HG03520 (cell line): Measurements from ENCODE around the gene IL1RL2.

Source experiments
- ATAC-seq: cut with Tn5 transposase; IDR thresholded peaks from one replicate; pipeline ENCODE4 v1.9.1; 2021; ENCODE audit warnings: mild to moderate bottlenecking, moderate library complexity; ENCODE audit not compliant: unreplicated experiment

Gene IL1RL2

DNA sequence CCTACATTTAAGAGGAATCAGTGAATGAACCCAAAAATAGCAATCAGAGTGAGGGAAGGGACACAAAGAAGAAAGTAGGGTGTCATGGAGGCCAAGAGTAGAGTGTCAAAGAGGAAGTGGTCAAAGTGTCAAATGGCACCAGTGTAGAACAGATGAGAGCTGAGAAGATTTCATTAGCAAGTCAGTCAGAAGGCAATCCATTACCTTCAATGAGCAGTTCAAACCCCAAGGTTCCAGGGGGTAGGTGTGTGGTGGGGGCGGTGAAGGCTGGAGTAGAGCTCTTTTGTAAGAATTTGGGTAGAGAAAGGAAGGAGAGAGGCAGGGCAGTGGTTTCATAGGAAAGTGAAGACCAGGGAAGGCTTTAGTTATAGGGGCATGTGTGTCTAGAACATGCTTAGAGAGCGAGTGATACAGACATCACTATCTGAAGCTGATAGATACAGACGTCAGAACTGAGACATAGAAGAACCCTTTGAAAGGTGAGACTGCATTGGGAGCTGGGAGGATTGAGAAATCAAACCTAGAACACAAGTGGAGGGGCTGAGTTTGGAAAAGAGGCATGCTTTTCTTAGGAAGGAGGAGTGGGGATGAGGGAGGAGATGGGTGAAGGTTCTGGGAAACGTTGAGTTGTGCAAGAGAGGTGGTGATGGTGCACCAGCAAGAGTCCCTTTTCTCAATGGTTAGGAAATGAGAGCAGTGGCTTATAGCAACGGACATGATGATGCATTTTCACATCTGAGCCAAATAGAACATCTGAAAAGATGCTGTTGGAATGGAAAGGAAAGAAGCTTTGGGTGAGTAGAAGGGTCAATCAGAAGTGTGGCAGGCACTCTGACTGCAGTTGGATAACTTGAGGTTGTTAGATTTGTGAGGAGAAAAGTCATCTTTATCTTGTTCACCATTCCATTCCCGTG lies 75.7 kb downstream of the IL1RL2 start:
- no peak for ATAC-seq

DNA sequence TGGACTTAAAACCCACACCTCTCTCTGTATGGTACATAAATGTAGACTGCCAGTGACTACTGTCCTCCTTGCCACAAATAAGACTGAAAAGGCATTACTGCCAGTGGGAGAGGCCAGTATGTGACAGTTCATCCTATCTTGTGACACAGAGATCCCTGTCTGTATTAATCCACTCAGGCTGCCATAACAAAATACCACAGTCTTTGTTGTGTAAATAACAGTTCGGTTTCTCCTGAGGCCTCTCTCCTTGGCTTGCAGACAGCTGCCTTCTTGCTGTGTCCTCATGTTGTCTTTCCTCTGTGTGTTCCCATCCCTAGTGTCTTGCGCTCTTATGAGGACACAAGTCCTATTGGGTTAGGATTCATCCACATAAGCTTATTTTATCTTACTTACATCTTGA lies 78.1 kb downstream of the IL1RL2 start:
- ATAC-seq: no peak

DNA sequence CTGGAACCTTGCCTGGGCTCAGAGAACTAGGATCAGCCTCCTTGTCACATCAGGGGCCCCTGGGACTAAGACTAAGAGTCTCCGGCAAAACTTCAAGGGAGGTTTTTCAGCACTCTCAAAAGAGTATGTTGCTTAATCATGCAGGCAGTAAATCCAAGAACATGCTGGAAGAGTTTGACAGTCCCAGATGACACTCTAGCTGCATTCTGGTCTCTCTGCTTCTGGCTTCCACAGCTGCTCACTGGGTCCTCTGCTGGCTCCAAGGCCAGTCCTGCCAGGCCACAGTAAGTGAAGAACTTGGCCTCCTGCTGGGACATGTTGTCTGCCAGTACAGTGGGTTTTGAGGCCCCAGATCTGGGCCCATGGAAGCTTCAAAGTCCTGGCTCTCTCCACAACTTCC lies 79.4 kb downstream of the IL1RL2 start:
- no peak for ATAC-seq

DNA sequence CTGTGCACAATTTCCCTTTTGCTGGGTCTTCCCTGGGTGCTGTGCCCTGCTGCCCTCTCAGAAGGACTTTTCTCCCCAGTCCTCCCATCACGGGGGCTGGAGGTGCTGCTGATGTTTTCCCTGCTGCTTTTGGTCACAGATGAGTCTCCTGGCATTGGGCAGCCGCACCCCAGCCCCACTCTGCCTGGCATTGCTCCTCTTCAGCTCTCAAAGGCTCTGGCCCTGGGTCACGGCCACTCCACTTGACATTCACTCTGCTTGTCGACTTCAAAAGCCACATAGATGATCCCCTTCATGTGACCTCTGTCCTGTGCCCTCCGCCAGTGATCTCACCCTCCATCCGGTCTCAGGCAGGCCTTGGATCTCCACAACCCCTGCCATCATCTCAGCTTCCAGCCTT lies 81.0 kb downstream of the IL1RL2 start:
- no peak for ATAC-seq

DNA sequence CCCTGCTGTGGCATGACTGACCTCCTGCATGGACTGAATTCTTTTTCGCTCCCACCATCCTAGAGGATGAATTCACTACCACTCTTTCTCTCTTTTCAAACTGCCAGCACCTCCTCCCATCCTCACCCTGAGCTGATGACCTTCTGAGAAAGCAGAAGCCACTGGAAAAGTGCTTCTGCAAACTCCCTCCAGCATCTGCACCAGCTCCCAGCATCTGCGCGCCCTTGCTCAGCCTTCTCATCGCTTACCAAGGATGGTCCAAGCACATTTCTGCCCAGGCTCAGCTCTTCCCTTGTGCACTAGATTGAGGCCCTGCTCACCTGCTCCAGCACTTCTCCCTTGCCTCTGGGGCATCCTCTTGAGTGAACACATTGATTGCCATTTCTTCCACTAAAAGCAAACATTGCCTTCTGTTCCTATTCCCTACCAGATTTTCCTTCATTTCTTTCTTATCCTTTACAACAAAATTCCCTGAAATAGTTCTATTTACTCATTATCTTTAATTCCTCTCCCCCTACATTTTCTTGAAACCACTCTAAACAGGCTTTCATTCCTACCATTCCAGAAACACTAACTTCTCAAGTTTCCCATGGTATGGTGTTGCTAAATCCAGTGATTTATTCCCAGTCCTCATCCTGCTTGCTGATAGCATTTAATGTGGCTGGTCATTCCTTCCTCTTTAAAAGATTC lies 81.8 kb downstream of the IL1RL2 start:
- no peak for ATAC-seq

DNA sequence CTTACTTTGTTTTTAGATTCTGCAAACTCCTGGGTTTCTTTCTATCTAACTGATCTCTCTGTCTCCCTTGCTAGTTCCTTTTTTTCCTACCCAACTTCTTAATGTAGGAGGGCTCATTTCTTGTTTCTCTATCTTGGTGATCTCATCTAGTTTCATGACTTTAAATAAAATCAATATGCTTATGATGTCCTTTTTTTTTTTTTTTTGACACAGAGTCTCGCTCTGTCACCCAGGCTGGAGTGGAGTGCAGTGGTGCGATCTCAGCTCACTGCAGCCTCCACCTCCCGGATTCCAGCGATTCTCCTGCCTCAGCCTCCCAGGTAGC lies 82.3 kb downstream of the IL1RL2 start:
- no peak for ATAC-seq

DNA sequence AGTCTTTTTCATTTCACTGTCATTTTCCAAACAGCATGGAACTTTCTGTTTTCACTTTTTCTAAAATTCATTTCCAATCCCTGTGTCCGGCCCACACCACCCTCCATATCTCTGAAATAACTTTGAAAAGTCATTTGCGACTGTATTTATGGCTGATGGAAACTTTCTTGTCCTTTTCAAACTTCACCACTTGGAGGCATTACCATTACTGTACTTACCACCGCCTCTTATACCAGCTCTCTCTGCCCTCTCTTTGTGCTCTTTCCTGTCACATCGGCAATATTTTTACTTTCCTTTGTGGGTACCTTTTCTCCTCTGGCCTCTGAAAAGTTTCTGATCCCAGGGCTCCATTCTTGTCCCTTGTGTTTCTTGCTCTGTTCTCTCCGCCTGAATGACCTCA lies 85.0 kb downstream of the IL1RL2 start:
- no peak for ATAC-seq

DNA sequence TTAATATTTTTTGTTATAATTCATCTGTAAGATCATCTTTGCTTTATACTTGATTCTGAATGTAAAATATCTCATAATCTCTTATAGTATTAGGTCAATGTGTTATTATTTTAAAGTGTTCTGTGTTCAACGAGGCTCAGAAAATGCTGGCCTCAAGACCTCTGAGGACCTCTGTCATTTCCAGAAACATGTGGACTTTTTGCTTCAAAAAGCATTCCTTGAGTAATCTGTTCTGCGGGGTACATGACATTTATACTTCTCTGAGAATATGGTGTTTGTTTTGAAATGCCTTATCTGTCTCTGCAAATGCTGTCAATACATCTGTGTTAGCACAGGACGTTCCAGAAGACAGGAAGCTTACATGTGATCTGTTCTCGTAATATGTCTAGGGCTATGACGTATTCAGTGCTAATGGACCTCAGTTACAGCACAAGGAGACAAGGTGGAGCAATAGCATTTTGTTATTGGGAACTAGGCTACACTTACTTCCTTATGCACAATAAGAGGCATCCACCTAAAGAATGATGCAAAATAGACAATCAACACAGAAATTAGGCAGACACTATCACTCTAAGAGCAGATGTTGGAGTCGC lies 86.9 kb downstream of the IL1RL2 start:
- no peak for ATAC-seq

DNA sequence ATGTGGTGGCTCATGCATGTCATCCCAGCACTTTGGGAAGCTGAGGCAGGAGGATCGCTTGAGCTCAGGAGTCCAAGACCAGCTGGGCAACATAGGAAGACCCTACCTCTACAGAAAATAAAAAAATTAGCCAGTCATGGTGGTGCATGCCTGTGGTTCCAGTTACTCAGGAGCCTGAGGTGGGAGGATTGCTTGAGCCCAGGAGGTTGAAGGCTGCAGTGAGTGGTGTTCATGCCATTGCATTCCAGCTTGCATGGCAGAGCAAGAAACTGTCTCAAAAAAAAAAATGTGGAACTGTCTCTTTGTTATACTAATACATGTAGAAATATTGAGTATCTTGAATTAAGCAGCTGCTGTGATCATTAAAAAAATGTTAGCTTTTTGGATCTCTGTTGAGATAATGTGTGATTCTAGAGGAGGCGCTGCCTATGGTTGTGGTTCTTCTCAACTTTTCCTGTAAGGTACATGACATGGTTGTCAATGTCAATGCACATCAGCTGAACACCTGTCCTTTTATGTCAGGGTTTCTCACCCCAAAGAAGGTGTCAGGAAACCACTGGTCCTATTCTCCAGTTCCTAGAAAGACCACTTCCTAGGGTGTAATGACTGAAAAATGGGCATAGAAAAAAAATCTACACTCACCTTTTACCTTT lies 89.9 kb downstream of the IL1RL2 start:
- no peak for ATAC-seq

DNA sequence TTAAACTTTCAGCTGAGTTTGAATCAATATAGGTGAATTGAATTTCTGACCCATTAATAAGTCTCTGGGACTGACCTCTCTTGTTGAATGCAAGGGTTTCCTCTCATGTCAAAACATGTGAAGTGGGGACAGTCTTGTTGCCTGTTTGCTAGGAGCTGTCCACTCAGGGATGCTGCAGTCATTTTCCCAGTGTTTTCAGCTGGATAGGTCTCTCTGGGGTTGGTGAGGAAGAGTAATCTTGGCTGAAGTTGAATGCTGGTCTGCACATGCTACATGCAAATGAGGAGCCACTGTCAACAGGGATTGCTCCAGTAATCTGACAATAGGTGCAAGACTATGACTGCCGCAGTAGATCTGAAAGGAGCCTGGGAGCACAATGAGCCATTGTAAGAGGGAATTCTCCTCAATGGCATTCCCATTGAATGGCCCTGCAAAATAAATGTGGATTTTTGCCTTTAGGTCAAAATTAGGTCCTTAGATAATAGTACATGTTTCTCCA lies 90.4 kb downstream of the IL1RL2 start:
- no peak for ATAC-seq

DNA sequence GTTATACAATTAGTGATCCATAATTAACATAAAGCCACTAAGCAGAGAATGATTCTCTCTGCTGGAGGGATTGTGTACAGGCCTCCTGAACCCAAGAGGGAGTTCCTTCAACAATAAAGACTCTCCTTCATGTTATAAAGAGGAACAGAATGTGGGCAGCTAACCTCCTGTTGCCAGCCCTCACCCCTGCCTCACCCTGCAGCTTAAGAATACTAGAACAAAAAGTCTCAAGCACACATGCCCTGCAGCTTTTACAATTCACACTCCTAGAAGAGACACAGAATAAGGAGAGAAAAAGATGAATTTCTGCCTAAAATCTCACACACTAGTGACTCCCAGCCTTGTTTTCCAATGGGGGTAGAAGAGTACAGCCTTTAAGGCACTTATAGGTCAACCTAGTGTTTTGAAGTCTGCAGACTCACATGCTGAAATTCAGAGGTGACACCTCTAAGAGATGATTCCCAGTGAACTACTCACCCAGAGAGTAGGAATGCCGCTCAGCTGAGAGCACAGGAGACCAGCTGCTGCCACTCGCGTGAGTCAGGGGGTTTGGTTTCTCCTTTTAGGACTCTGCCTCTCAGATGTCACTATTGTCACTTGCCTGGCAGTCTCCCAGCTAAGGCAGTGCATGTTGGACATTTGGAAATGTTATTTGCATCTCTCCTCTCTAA lies 92.0 kb downstream of the IL1RL2 start:
- no peak for ATAC-seq

DNA sequence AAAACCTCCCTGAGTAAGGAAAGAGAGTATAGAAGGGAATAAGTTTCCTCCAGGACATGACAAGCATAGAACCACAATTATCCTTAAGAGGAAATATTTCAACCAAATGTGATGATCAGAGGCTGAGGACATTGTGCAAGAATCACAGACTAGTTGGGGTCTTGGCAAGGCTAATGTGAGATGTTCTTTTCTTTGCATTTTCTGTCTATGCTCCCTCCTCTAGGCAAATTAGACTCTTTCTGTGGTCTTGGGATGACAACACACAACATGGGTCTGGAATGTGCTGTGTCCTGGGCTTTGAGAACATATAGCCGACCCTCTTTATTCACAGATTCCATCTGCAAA lies 92.5 kb downstream of the IL1RL2 start:
- ATAC-seq: no peak

DNA sequence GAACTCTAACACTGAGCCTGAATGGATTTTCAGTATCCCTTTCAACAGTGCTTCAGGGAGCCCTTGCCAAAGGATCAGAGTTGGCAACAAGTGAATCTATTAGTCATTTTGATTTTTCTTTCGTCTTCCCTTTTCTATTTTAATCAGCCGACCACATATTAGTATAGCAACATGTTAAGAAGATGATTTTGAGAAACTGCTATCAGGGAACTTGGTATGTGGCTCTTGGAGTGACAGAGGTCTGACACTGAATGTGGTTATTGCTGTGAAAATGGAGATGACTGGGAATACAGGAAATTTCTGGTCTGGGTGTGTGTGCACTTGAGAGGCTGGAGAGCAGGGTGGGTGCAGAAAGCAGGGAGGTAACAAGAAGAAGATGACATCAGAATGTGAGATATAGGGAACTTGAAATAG lies 95.9 kb downstream of the IL1RL2 start:
- no peak for ATAC-seq

DNA sequence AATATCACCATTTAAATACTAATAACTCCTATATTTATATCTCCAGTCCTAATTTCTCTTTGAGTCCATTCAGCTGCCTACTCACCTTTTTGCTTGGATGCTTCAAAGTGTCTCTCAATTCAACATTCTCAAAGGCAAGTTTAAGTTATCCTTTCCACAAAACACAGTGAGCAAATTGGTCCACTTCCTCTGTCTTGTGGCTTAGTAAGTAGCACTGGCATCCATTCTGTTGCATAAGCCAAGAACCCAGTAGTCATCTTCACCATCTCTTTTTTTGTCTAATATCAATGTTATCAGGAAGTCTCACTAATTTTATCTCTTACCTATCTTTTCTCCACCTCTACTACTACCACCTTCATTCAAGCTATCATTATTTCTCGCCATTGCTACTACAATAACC lies 97.2 kb downstream of the IL1RL2 start:
- no peak for ATAC-seq

DNA sequence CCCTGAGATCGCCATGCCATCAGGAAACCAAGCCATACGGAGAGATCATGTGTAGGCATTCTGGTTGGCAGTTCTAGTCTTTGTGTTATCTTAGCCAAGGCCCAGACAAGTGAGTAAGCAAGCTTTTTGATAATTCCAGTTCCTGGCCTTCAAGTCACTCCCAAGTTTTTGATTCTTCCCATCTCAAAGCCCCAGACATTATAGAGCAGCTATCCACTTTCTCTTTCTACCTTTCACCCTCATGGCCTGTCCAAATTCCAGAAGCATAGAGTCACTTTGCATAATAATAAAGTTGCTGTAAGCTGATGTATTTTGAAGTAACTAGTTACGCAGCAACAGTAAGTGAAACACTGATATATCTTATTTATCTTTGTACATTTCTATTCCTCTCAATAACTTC lies 97.8 kb downstream of the IL1RL2 start:
- no peak for ATAC-seq

DNA sequence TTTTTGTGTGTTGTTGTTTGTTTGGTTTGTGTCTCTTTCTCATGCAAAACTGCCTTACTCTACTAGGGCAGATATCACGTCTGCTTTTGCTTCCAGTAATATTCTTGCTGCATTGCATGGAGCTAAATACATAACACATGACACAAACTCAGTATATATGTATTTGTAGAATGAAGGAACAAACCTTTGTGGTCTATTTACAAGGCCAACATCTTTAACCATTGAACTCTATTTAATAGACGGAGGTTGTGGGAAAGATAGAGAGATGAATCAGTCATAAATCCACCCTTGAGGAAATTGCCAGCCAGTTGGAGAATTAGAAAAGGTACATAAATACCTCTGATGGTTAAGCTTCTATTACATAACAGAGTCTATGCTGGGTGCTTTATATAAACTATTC lies 98.5 kb downstream of the IL1RL2 start:
- no peak for ATAC-seq

DNA sequence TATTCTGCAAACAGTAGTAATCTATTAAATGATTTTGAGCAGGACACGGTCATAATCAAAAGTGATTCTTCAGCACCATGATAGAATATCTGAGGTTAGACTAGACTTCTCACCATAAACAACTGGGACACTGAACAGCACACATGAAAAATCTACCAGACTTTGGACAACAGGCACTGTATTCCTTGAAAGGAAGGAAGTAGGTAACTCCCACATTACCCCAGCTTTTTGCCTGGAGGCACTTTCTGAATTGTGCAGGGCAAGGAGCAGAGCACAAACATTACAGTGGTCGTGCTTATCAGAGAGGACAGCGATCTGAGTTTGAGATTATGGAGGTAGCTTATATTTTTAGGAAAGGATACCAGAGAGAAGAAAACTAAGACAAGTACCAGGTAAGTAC lies 99.2 kb downstream of the IL1RL2 start:
- ATAC-seq: no peak

DNA sequence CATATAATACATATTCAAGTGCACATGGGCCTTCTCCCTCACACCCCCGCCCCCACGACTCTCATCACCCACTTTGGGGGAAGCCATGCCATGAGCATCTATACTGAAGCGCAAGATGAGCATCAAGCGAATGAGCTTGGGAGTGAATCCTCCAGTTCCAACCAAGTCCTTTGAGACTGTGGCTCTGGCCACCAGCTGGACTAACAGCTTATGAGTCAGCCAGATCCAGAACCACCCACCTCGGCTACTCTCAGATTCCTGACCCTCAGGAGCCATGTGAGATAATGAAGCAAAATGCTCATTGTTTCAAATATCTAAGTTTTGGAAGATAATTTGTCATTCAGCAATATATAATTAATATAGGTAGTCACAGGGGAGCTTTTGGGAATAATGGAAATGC lies 102.3 kb downstream of the IL1RL2 start:
- no peak for ATAC-seq
